Fibroblast of lung (primary cell): ENCODE results near the gene BRINP3. TPM values are rescaled to one million over a fixed set of nuclear protein-coding genes. Genes with fewer than 3 reads are reported as not detected.

Source experiments
- DNase-seq, 2 donors: peaks; one replicate each; pipeline versions ENCODE4 v3.0.0 to v3.0.0-alpha.2; 2010; ENCODE audit warnings: low read depth in 2 of 2
- H2AFZ ChIP-seq: 2 replicates; pipeline ENCODE4 v1.5.1; 2012; ENCODE audit warnings: low read length, control low read depth, inconsistent platforms
- H3K27ac ChIP-seq: 2 replicates; pipeline ENCODE4 v1.5.1; 2011; ENCODE audit warnings: low read length, control low read depth; ENCODE audit not compliant: insufficient read depth
- H3K27me3 ChIP-seq: 2 replicates; pipeline ENCODE4 v1.5.1; 2011; ENCODE audit warnings: mild to moderate bottlenecking, low read length; ENCODE audit not compliant: control insufficient read depth, insufficient read depth
- H3K36me3 ChIP-seq: 2 replicates; pipeline ENCODE4 v1.5.1; 2011; ENCODE audit warnings: low read length; ENCODE audit not compliant: control insufficient read depth, insufficient read depth
- H3K4me1 ChIP-seq: 2 replicates; pipeline ENCODE4 v1.5.1; 2011; ENCODE audit warnings: low read length; ENCODE audit not compliant: control insufficient read depth, insufficient read depth; ENCODE audit errors: extremely low read depth
- H3K4me2 ChIP-seq: 2 replicates; pipeline ENCODE4 v1.5.1; 2011; ENCODE audit warnings: low read length, control low read depth; ENCODE audit not compliant: insufficient read depth; ENCODE audit errors: extremely low read depth
- H3K4me3 ChIP-seq, 4 experiments: fragments of 200-600 bp in 1 of 4; sonication (generic) in 1 of 4; replicated peaks in 1 of 4; 2 replicates each; pipeline ENCODE4 v1.5.1; 2011 to 2016; ENCODE audit warnings: low read length in 4 of 4, low read depth in 3 of 4, mild to moderate bottlenecking in 3 of 4, control low read depth in 2 of 4, inconsistent platforms in 1 of 4, mixed read lengths in 1 of 4; ENCODE audit not compliant: insufficient read depth in 1 of 4; ENCODE audit errors: control extremely low read depth in 1 of 4
- H3K79me2 ChIP-seq: 2 replicates; pipeline ENCODE4 v1.5.1; 2012; ENCODE audit warnings: mild to moderate bottlenecking, low read length, inconsistent platforms; ENCODE audit not compliant: control insufficient read depth, insufficient read depth
- H3K9ac ChIP-seq: 2 replicates; pipeline ENCODE4 v1.5.1; 2011; ENCODE audit warnings: mild to moderate bottlenecking, low read length, control low read depth; ENCODE audit not compliant: insufficient read depth
- H3K9me3 ChIP-seq: 2 replicates; pipeline ENCODE4 v1.5.1; 2012; ENCODE audit warnings: low read depth, low read length; ENCODE audit not compliant: control insufficient read depth, insufficient read depth
- H4K20me1 ChIP-seq: 2 replicates; pipeline ENCODE4 v1.5.1; 2011; ENCODE audit warnings: low read length; ENCODE audit not compliant: control insufficient read depth, insufficient read depth; ENCODE audit errors: extremely low read depth
- EZH2 ChIP-seq: IDR thresholded peaks from 2 replicates; pipeline ENCODE4 v1.5.1; 2012; ENCODE audit warnings: low read length, control low read depth, mild to moderate bottlenecking; ENCODE audit errors: missing control alignments
- polyA plus RNA-seq, 2 donors: library from polyadenylated mRNA; depleted of rRNA in 1 of 2; stranded (reverse) in 1 of 2; unstranded in 1 of 2; fragments of >200 nt; gene quantifications; 2 replicates each; pipeline ENCODE4 v1.2.1, GENCODE V29; 2011 to 2012; ENCODE audit warnings: missing spikeins in 1 of 2
- total RNA-seq: library from RNA; depleted of rRNA; stranded (reverse); fragments of >200 nt; gene quantifications from 2 replicates; pipeline ENCODE4 v1.2.1, GENCODE V29; 2014
- TF ChIP-seq, protein P1 (sequence below), 2 donors: IDR thresholded peaks in 1 of 2; conservative IDR thresholded peaks in 1 of 2; 1 replicate in 1 of 2; 2 replicates in 1 of 2; pipeline ENCODE4 v1.5.1; 2011 to 2012; ENCODE audit warnings: low read length in 2 of 2, control low read depth in 1 of 2, inconsistent platforms in 1 of 2, low read depth in 1 of 2, mild to moderate bottlenecking in 1 of 2

Gene BRINP3
- total and polyA plus RNA-seq, 2 donors (not counting 1 experiment from before 2014, with no cell fraction given): 0.26 to 18.8 TPM

DNA sequence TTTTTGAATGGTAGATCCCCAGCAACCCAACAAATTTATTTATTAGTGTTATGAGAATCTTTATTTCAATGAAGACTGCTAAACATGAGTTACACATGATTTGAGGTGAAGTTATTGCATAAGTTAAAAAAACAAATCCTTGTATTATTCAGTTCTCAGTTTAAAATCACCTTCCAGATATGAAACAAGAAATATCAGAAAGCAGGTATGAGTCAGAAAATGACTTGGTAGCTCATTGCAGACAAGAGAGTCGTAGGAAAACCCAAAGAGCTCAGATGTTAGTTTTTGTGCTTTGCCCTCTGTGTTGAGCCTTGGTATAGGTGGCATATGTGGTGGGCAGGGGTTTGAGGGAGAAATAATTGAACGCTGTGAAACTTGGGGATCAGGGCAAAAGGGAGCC lies 339.4 kb downstream of the BRINP3 start:
- Histone ChIP-seq H3K4me1 (no peaks in the 10 kb centered on the region), H3K27ac (no peak overlapping the region), H3K27me3 (no peaks in the 10 kb centered on the region), H3K36me3 (no peaks in the 10 kb centered on the region), H3K4me2 (no peak overlapping the region), H3K79me2 (no peaks in the 10 kb centered on the region), H2AFZ (no peak overlapping the region), H4K20me1 (no peaks in the 10 kb centered on the region), H3K9me3 (no peaks in the 10 kb centered on the region), H3K9ac (no peak overlapping the region), H3K4me3 (no peak overlapping the region)
- DNase-seq: peak in 1 of 2 donors; percentile 9
- no peak for TF ChIP-seq EZH2
- TF ChIP-seq, protein P1, sequence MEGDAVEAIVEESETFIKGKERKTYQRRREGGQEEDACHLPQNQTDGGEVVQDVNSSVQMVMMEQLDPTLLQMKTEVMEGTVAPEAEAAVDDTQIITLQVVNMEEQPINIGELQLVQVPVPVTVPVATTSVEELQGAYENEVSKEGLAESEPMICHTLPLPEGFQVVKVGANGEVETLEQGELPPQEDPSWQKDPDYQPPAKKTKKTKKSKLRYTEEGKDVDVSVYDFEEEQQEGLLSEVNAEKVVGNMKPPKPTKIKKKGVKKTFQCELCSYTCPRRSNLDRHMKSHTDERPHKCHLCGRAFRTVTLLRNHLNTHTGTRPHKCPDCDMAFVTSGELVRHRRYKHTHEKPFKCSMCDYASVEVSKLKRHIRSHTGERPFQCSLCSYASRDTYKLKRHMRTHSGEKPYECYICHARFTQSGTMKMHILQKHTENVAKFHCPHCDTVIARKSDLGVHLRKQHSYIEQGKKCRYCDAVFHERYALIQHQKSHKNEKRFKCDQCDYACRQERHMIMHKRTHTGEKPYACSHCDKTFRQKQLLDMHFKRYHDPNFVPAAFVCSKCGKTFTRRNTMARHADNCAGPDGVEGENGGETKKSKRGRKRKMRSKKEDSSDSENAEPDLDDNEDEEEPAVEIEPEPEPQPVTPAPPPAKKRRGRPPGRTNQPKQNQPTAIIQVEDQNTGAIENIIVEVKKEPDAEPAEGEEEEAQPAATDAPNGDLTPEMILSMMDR (conservative IDR thresholded peaks at IDR 0.05 in 1 of 2, IDR thresholded peaks at IDR 0.05 in 1 of 2; ENCODE audit: low read depth in 1 of 2, low read length in 2 of 2): no peak

DNA sequence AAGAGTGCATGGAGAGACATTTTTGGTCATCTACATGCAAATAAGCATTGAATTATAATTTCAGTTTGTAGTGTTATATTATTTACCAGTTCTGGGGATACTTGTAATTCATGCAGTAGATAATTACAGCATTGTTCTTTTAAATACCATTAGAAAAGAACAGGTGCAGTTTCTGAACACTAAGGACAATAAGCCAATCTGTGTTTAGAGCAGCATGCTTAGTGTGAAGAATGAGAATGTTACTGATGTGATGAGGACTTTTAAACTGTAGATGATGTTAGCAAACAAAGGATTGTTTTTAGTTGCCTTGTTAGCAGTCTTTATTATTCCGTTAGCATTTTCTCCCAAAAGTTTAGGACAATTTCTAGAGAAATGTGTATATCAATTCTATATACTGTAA lies 348.3 kb downstream of the BRINP3 start:
- TF ChIP-seq, protein P1 (conservative IDR thresholded peaks at IDR 0.05 in 1 of 2, IDR thresholded peaks at IDR 0.05 in 1 of 2; ENCODE audit: low read depth in 1 of 2, low read length in 2 of 2): no peak
- TF ChIP-seq EZH2: no peak
- Histone ChIP-seq H3K4me2 (no peak overlapping the region), H3K27ac (no peak overlapping the region), H3K27me3 (no peaks in the 10 kb centered on the region), H2AFZ (no peak overlapping the region), H3K9ac (no peak overlapping the region), H3K4me1 (no peaks in the 10 kb centered on the region), H3K9me3 (no peaks in the 10 kb centered on the region), H3K36me3 (no peaks in the 10 kb centered on the region), H4K20me1 (no peaks in the 10 kb centered on the region), H3K79me2 (no peaks in the 10 kb centered on the region), H3K4me3 (no peak overlapping the region)
- no peak for DNase-seq

DNA sequence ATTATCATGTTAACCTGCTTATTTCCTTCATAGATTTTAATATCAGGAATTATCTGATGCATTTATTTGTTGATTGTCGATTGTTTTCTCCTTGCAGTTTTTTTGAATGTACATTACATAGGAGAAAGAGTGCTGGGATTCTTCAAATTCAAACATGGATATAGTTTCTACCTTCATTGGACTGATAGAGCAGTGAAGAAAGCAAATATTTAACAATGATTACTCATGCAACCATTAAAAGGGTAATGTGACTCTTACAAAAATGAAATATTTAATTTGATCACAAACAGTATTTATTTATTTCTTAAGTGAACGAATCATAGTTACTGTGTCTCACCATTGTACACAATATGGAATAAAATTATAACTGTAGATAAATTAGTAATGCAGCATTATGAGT lies 350.9 kb downstream of the BRINP3 start:
- TF ChIP-seq, protein P1 (conservative IDR thresholded peaks at IDR 0.05 in 1 of 2, IDR thresholded peaks at IDR 0.05 in 1 of 2; ENCODE audit: low read depth in 1 of 2, low read length in 2 of 2): no peak
- no peak for TF ChIP-seq EZH2
- no peak overlapping the region for H3K4me3 ChIP-seq
- H3K79me2 ChIP-seq: no peaks in the 10 kb centered on the region
- H3K36me3 ChIP-seq: no peaks in the 10 kb centered on the region
- no peak overlapping the region for H3K4me2 ChIP-seq
- H4K20me1 ChIP-seq: no peaks in the 10 kb centered on the region
- H2AFZ ChIP-seq: no peak overlapping the region
- no peaks in the 10 kb centered on the region for H3K27me3 ChIP-seq
- H3K9me3 ChIP-seq: no peaks in the 10 kb centered on the region
- no peak for DNase-seq
- no peak overlapping the region for H3K27ac ChIP-seq
- H3K9ac ChIP-seq: no peak overlapping the region
- no peaks in the 10 kb centered on the region for H3K4me1 ChIP-seq
